Activated naive CD4-positive, alpha-beta T cell treated with anti-CD3 and anti-CD28 coated beads, Interleukin-2, amount 10 ng/mL, durations not matched to agents 7 days and 5 days (primary cell): ENCODE measurements around the gene EXO5.

Experiments
- CTCF ChIA-PET: fragments of 350-600 bp; sonication (Branson Sonifier 250); formaldehyde crosslinking; loops from one replicate; lab custom pipeline; 2021; ENCODE audit warnings: antibody characterized with exemption; lab: Charles Lee
- DNase-seq: peaks from one replicate; pipeline ENCODE4 v3.0.0-alpha.2; 2020
- H3K27ac Mint-ChIP-seq: one replicate; pipeline ENCODE4 v1.8.0; 2021; ENCODE audit warnings: mild to moderate bottlenecking, moderate library complexity, mixed read lengths
- H3K27me3 Mint-ChIP-seq: one replicate; pipeline ENCODE4 v1.8.0; 2021; ENCODE audit warnings: mild to moderate bottlenecking, mixed read lengths
- H3K36me3 Mint-ChIP-seq: one replicate; pipeline ENCODE4 v1.8.0; 2021; ENCODE audit warnings: mixed read lengths
- H3K4me1 Mint-ChIP-seq: one replicate; pipeline ENCODE4 v1.8.0; 2021; ENCODE audit warnings: mixed read lengths
- H3K4me3 Mint-ChIP-seq: one replicate; pipeline ENCODE4 v1.8.0; 2021; ENCODE audit warnings: mild to moderate bottlenecking, moderate library complexity, mixed read lengths
- H3K9me3 Mint-ChIP-seq: one replicate; pipeline ENCODE4 v1.8.0; 2021; ENCODE audit warnings: mixed read lengths

Gene EXO5

DNA sequence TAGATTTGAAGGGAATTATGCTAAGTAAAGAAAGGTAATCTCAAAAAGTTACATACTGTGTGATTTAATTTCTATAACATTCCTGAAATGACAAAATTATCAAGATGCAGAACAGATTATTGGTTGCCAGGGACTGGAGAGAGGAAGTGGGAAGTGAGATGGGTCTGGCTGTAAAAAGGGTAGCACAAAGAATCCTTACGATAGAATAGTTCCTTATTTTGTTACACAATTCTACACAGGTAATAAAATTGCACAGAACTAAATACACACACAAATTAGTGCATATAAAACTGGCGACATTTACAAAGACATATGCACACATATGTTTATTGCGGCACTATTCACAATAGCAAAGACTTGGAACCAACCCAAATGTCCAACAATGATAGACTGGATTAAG is 56.3 kb downstream of the EXO5 start:
- H3K9me3 Mint-ChIP-seq, result peaks cover 10% of the 10 kb centered on the region
- CTCF ChIA-PET, result no interaction called here
- H3K27ac Mint-ChIP-seq, result no peak overlapping the region
- H3K36me3 Mint-ChIP-seq, result peaks cover under 1% of the 10 kb centered on the region
- peaks cover 10% of the 10 kb centered on the region for H3K27me3 Mint-ChIP-seq
- H3K4me3 Mint-ChIP-seq, result no peak overlapping the region
- DNase-seq, result no peak
- H3K4me1 Mint-ChIP-seq, result peaks cover 4% of the 10 kb centered on the region
